Vagina (tissue), 2 donors: Measurements from ENCODE around the gene LIAS. TPM values are rescaled to one million over a fixed set of nuclear protein-coding genes. Genes with fewer than 3 reads are reported as not detected.
"Not testable (repeated sequence)": the region's sequence is repeated elsewhere in the genome, so short reads cannot be mapped to it uniquely, and the experiment has no call there.

Experiments
- DNase-seq, 2 donors: peaks; one replicate each; pipeline ENCODE4 v3.0.0-alpha.2; 2017; ENCODE audit errors: extremely low spot score in 2 of 2
- H3K27ac ChIP-seq: fragments of 200-600 bp; sonication (generic); one replicate; pipeline ENCODE4 v1.5.1; 2019
- H3K27me3 ChIP-seq: fragments of 200-600 bp; sonication (generic); one replicate; pipeline ENCODE4 v1.5.1; 2019
- H3K36me3 ChIP-seq, 2 donors: fragments of 200-600 bp; sonication (generic); one replicate each; pipeline ENCODE4 v1.5.1; 2017 to 2019
- H3K4me1 ChIP-seq: fragments of 200-600 bp; sonication (generic); one replicate; pipeline ENCODE4 v1.5.1; 2019
- H3K4me3 ChIP-seq, 2 donors: fragments of 200-600 bp; sonication (generic); 1 replicate in 1 of 2; 2 replicates in 1 of 2; pipeline ENCODE4 v1.5.1; 2016 to 2019
- H3K9me3 ChIP-seq: fragments of 200-600 bp; sonication (generic); one replicate; pipeline ENCODE4 v1.5.1; 2019
- POLR2A ChIP-seq, 2 donors: fragments of 450-650 bp; IDR thresholded peaks; one replicate each; pipeline ENCODE4 v1.6.1; 2017; ENCODE audit warnings: antibody characterized with exemption in 2 of 2, mild to moderate bottlenecking in 2 of 2, moderate library complexity in 2 of 2
- POLR2AphosphoS5 ChIP-seq, 2 donors: sonication (generic); formaldehyde crosslinking; IDR thresholded peaks; one replicate each; pipeline ENCODE4 v1.9.0; 2017; ENCODE audit warnings: antibody characterized with exemption in 2 of 2, mild to moderate bottlenecking in 2 of 2, low read depth in 1 of 2; ENCODE audit not compliant: insufficient read depth in 1 of 2
- intact Hi-C: fragments of 100-400 bp; cut with DNase I; formaldehyde crosslinking; loops from one replicate; pipeline ENCODE4 v1.15.1; 2023
- total RNA-seq: library from RNA; depleted of rRNA; stranded (reverse); fragments of >200 nt; gene quantifications from one replicate; pipeline ENCODE4 v1.2.3, GENCODE V29; 2016
- TF ChIP-seq, protein P1 (sequence below), 3 experiments: fragments of 450-650 bp in 2 of 3; fragments of 200-600 bp in 1 of 3; sonication (generic) in 1 of 3; IDR thresholded peaks; one replicate each; pipeline ENCODE4 v1.5.1; 2017 to 2019; ENCODE audit warnings: antibody characterized with exemption in 3 of 3, mild to moderate bottlenecking in 2 of 3, moderate library complexity in 2 of 3

The LIAS gene
- total RNA-seq, 1 donor from 2014 or later: 10.1 TPM

GRCh38 chr4:39497909-39498726 lies 39.3 kb downstream of the LIAS start:
- Histone ChIP-seq H3K27me3 (no peaks in the 10 kb centered on the region), H3K27ac (no peak overlapping the region), H3K9me3 (no peaks in the 10 kb centered on the region), H3K36me3 (peaks cover 0 to 12% of the 10 kb centered on the region in 2 donors), H3K4me3 (no peak overlapping the region), H3K4me1 (no peaks in the 10 kb centered on the region)
- intact Hi-C loops: no loop called here
- no peak for DNase-seq
- TF ChIP-seq, protein P1, sequence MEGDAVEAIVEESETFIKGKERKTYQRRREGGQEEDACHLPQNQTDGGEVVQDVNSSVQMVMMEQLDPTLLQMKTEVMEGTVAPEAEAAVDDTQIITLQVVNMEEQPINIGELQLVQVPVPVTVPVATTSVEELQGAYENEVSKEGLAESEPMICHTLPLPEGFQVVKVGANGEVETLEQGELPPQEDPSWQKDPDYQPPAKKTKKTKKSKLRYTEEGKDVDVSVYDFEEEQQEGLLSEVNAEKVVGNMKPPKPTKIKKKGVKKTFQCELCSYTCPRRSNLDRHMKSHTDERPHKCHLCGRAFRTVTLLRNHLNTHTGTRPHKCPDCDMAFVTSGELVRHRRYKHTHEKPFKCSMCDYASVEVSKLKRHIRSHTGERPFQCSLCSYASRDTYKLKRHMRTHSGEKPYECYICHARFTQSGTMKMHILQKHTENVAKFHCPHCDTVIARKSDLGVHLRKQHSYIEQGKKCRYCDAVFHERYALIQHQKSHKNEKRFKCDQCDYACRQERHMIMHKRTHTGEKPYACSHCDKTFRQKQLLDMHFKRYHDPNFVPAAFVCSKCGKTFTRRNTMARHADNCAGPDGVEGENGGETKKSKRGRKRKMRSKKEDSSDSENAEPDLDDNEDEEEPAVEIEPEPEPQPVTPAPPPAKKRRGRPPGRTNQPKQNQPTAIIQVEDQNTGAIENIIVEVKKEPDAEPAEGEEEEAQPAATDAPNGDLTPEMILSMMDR (IDR thresholded peaks at IDR 0.05): no peak
- TF ChIP-seq POLR2A (IDR thresholded peaks at IDR 0.05) (no peak), POLR2AphosphoS5 (IDR thresholded peaks at IDR 0.05; ENCODE audit: insufficient read depth in 1 of 2, low read depth in 1 of 2) (no peak)

GRCh38 chr4:39498727-39499020 lies 39.8 kb downstream of the LIAS start:
- Histone ChIP-seq H3K4me3 (no peak overlapping the region), H3K4me1 (no peaks in the 10 kb centered on the region), H3K27me3 (no peaks in the 10 kb centered on the region), H3K9me3 (no peaks in the 10 kb centered on the region), H3K36me3 (peaks cover 0 to 18% of the 10 kb centered on the region in 2 donors), H3K27ac (no peak overlapping the region)
- DNase-seq: no peak
- no peak for TF ChIP-seq POLR2AphosphoS5 (IDR thresholded peaks at IDR 0.05; ENCODE audit: insufficient read depth in 1 of 2, low read depth in 1 of 2)
- no peak for TF ChIP-seq POLR2A (IDR thresholded peaks at IDR 0.05)
- TF ChIP-seq, protein P1 (IDR thresholded peaks at IDR 0.05): no peak
- intact Hi-C loops: no loop called here

GRCh38 chr4:39502019-39502663 lies 43.3 kb downstream of the LIAS start:
- Histone ChIP-seq H3K36me3 (peaks cover 4 to 49% of the 10 kb centered on the region in 2 donors), H3K27ac (no peak overlapping the region), H3K9me3 (no peaks in the 10 kb centered on the region), H3K27me3 (no peaks in the 10 kb centered on the region), H3K4me1 (no peaks in the 10 kb centered on the region), H3K4me3 (no peak overlapping the region)
- intact Hi-C loops: no loop called here
- TF ChIP-seq POLR2AphosphoS5 (IDR thresholded peaks at IDR 0.05; ENCODE audit: insufficient read depth in 1 of 2, low read depth in 1 of 2) (no peak), POLR2A (IDR thresholded peaks at IDR 0.05) (no peak)
- TF ChIP-seq, protein P1 (IDR thresholded peaks at IDR 0.05): no peak
- DNase-seq: no peak

- peaks cover 4 to 54% of the 10 kb centered on the region in 2 donors for H3K36me3 ChIP-seq
- H3K9me3 ChIP-seq, H3K27ac ChIP-seq, H3K4me1 ChIP-seq, intact Hi-C loops, DNase-seq, H3K4me3 ChIP-seq, H3K27me3 ChIP-seq: not testable (repeated sequence)
Measured at GRCh38 chr4:39502664-39503035, 43.8 kb downstream of the LIAS start.

- no peak for DNase-seq
- H3K4me3 ChIP-seq: no peak overlapping the region
- H3K9me3 ChIP-seq: no peaks in the 10 kb centered on the region
- H3K36me3 ChIP-seq: peaks cover 7 to 70% of the 10 kb centered on the region in 2 donors
- no peak overlapping the region for H3K27ac ChIP-seq
- TF ChIP-seq, protein P1 (IDR thresholded peaks at IDR 0.05): no peak
- no peak for TF ChIP-seq POLR2A (IDR thresholded peaks at IDR 0.05)
- no peak for TF ChIP-seq POLR2AphosphoS5 (IDR thresholded peaks at IDR 0.05; ENCODE audit: insufficient read depth in 1 of 2, low read depth in 1 of 2)
- intact Hi-C loops: no loop called here
- H3K4me1 ChIP-seq: no peaks in the 10 kb centered on the region
- H3K27me3 ChIP-seq: no peaks in the 10 kb centered on the region
Measured at GRCh38 chr4:39504538-39504937, 45.7 kb downstream of the LIAS start.
